Neural cell (in vitro differentiated cells): Measurements from ENCODE around the gene GABRG3.

Source experiments
- CTCF ChIP-seq: fragments of 450-650 bp; IDR thresholded peaks from 2 replicates; pipeline ENCODE4 v1.5.1; 2014; ENCODE audit warnings: antibody characterized with exemption, mild to moderate bottlenecking, moderate library complexity; ENCODE audit not compliant: poor library complexity, severe bottlenecking
- EZH2 ChIP-seq: fragments of 200-600, 300-800 bp; shearing (Covaris generic), sonication (generic); IDR thresholded peaks from 2 replicates; pipeline ENCODE4 v1.6.1; 2014; ENCODE audit warnings: antibody characterized with exemption, low read length, borderline replicate concordance, mild to moderate bottlenecking; ENCODE audit not compliant: insufficient read depth, poor library complexity, severe bottlenecking
- MXI1 ChIP-seq: fragments of 450-650 bp; conservative IDR thresholded peaks from 2 replicates; pipeline ENCODE4 v1.6.1; 2014; ENCODE audit warnings: antibody characterized with exemption, mild to moderate bottlenecking; ENCODE audit not compliant: poor library complexity, severe bottlenecking
- POLR2AphosphoS5 ChIP-seq: IDR thresholded peaks from 2 replicates; pipeline ENCODE4 v1.6.1; 2012
- REST ChIP-seq: IDR thresholded peaks from 2 replicates; pipeline ENCODE4 v1.6.1; 2012; ENCODE audit warnings: borderline replicate concordance

- no peak for TF ChIP-seq CTCF
- TF ChIP-seq REST: no peak
- no peak for TF ChIP-seq POLR2AphosphoS5
- TF ChIP-seq MXI1: no peak
- no peak for TF ChIP-seq EZH2
Measured at GRCh38 chr15:27576576-27576975, 605.6 kb downstream of the GABRG3 start.
